ENCODE data around the gene MPDU1.

GRCh38 chr17:7570351-7570750 is 13.3 kb upstream of the MPDU1 start:
- no peak for TF ChIP-seq EZH2phosphoT487 (IDR thresholded peaks at IDR 0.05; ENCODE audit: low read depth, severe bottlenecking, unreplicated experiment)
- TF ChIP-seq EZH2 (IDR thresholded peaks at IDR 0.05; ENCODE audit: borderline replicate concordance), result no peak
- TF ChIP-seq CTCF (IDR thresholded peaks at IDR 0.05; ENCODE audit: poor library complexity), result no peak

Data from hepatocyte (in vitro differentiated cells).